LNCaP clone FGC (cell line): ENCODE measurements around the gene PTPN11.

ENCODE experiments used
- DNase-seq: peaks from one replicate; pipeline ENCODE4 v3.0.0-alpha.2; 2011; ENCODE audit warnings: low read depth
- H3K4me3 ChIP-seq: 2 replicates; pipeline ENCODE4 v1.5.1; 2011; ENCODE audit warnings: mild to moderate bottlenecking, low read depth, low read length, control low read depth
- CTCF ChIP-seq: IDR thresholded peaks from 2 replicates; pipeline ENCODE4 v1.5.1; 2012; ENCODE audit warnings: mild to moderate bottlenecking; ENCODE audit not compliant: control insufficient read depth, insufficient read depth; ENCODE audit errors: extremely low read depth

PTPN11 gene

DNA sequence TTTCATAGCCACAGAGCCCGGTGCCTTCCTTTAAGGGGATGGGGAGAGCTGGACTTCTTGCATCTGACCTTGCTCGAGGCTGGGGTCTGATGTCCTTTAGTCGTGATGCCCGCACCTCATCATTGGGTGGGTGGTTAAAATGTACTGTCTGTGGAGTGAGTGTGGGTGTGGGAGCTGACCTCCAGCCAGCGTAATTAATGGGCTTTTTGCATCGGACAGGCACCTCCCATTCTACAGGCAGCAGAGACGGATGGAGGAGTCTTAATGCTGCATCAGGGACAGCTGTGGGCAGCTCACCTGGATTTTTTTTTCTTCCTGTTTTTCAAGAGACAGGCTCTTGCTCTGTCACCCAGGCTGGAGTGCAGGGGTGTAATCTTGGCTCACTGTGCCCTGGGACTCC lies 114.8 kb downstream of the PTPN11 start:
- no peak for DNase-seq
- no peak for TF ChIP-seq CTCF
- H3K4me3 ChIP-seq = no peak overlapping the region

DNA sequence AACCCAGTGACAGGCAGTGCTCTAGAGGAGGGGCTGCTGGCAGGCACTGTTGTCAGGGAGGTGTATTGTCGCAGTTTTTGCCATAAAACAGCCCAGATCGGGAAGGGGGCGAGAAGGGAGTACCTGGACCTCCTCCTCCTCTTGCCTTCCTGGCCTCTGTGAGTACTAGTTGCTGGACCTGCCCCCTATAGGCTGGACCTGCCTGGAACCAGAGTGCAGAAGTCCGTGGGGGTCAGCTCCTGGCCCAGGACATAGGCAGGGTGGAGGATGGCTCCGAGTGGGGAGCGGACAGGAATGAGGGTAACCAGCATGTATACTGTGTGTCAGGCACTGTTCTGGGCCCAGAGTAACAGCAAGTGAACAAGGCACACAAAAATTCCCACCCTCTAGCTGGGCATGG lies 116.3 kb downstream of the PTPN11 start:
- no peak for DNase-seq
- H3K4me3 ChIP-seq = no peak overlapping the region
- no peak for TF ChIP-seq CTCF

GRCh38 chr12:112535637-112536366 lies 117.1 kb downstream of the PTPN11 start:
- DNase-seq = no peak
- no peak for TF ChIP-seq CTCF
- H3K4me3 ChIP-seq = no peak overlapping the region

DNA sequence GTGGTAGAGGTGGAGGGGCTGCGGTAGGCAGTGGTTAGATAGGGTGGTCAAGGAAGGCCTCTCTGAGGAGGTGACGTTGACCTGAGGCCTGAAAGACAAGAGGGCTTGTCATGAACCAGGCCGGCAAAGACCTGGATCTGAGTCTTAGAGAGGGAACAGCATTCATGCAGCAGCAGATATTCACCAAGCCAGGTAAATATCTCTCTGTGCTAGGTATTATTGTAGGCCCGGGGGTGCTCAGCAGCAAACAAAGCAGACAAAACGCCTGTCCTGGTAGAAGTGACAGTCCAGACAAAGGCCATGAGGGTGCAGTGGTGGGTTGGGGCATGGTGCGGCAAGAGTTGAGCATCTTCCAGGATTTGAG lies 117.6 kb downstream of the PTPN11 start:
- no peak for DNase-seq
- no peak for TF ChIP-seq CTCF

GRCh38 chr12:112537710-112538396 lies 119.1 kb downstream of the PTPN11 start:
- H3K4me3 ChIP-seq = no peak overlapping the region
- DNase-seq = no peak
- TF ChIP-seq CTCF = no peak

More for the DNA sequence above, 117.6 kb downstream of the PTPN11 start:
- H3K4me3 ChIP-seq = no peak overlapping the region

DNA sequence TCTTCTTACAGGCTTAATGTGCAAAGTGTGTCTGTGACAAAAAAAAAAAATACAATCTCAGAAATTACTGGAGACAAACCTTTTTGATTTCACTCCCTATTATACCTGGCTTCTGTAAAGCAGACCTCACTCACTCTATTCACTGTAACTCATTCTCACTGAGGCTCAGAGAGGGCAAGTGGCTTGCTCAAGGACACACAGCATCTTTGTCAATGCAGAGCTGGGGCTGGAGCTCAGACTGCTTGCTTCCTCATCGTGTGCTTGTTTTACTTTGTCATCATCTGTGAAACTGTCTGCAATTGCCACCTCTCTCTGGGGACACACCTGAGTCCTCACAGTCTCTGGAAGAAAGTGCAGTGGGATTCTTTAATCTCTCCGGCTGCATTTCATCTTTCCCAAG lies 120.0 kb downstream of the PTPN11 start:
- DNase-seq = no peak
- no peak overlapping the region for H3K4me3 ChIP-seq
- TF ChIP-seq CTCF = no peak
